HG02623 (cell line): ENCODE data around the gene CCDC30.

ENCODE experiments used
- ATAC-seq: cut with Tn5 transposase; IDR thresholded peaks from one replicate; pipeline ENCODE4 v1.9.1; 2021; ENCODE audit warnings: moderate library complexity; ENCODE audit not compliant: unreplicated experiment

The CCDC30 gene

GRCh38 chr1:42686418-42686817 is 223.3 kb downstream of the CCDC30 start:
- ATAC-seq, result no peak

- ATAC-seq, result no peak
These were observed 226.8 kb downstream of the CCDC30 start for GRCh38 chr1:42689912-42690311.

GRCh38 chr1:42690477-42691156 is 227.5 kb downstream of the CCDC30 start:
- no peak for ATAC-seq

GRCh38 chr1:42691157-42691498 is 228.0 kb downstream of the CCDC30 start:
- ATAC-seq, result no peak

GRCh38 chr1:42692461-42692860 is 229.4 kb downstream of the CCDC30 start:
- ATAC-seq, result no peak

- no peak for ATAC-seq
These were observed 229.8 kb downstream of the CCDC30 start for GRCh38 chr1:42692911-42693310.

GRCh38 chr1:42698081-42698813 is 235.2 kb downstream of the CCDC30 start:
- no peak for ATAC-seq

- no peak for ATAC-seq
These were observed 236.9 kb downstream of the CCDC30 start for GRCh38 chr1:42700006-42700405.

GRCh38 chr1:42703888-42704464 is 240.9 kb downstream of the CCDC30 start:
- ATAC-seq, result no peak
